Loucy (cell line): ENCODE results near the gene KIF26A.

Source experiments
- H2AFZ ChIP-seq: fragments of 200-600 bp; sonication (generic); 2 replicates; pipeline ENCODE4 v1.6.0; 2016; ENCODE audit warnings: antibody characterized with exemption, mild to moderate bottlenecking, low read length, moderate library complexity
- H3F3A ChIP-seq: fragments of 200-600 bp; 2 replicates; pipeline ENCODE4 v1.6.0; 2016; ENCODE audit warnings: antibody characterized with exemption, low read depth, mild to moderate bottlenecking
- H3K27me3 ChIP-seq: fragments of 200-600 bp; sonication (generic); 2 replicates; pipeline ENCODE4 v1.6.1; 2014; ENCODE audit warnings: low read length, mild to moderate bottlenecking; ENCODE audit not compliant: insufficient read depth, poor library complexity, severe bottlenecking
- H3K36me3 ChIP-seq: fragments of 200-600 bp; sonication (generic); 2 replicates; pipeline ENCODE4 v1.6.1; 2016; ENCODE audit warnings: low read length; ENCODE audit not compliant: insufficient read depth
- H3K4me1 ChIP-seq: fragments of 200-600 bp; sonication (generic); 2 replicates; pipeline ENCODE4 v1.5.1; 2014; ENCODE audit warnings: low read length, mild to moderate bottlenecking; ENCODE audit not compliant: insufficient read depth, poor library complexity, severe bottlenecking
- H3K4me2 ChIP-seq: fragments of 200-600 bp; sonication (generic); 2 replicates; pipeline ENCODE4 v1.6.0; 2014; ENCODE audit warnings: antibody characterized with exemption, low read length, low read depth, mild to moderate bottlenecking; ENCODE audit not compliant: poor library complexity, severe bottlenecking
- H3K4me3 ChIP-seq: fragments of 200-600 bp; sonication (generic); 2 replicates; pipeline ENCODE4 v1.5.1; 2014; ENCODE audit warnings: low read length, mild to moderate bottlenecking, mixed read lengths; ENCODE audit not compliant: poor library complexity, severe bottlenecking
- H3K79me2 ChIP-seq: fragments of 200-600 bp; sonication (generic); 2 replicates; pipeline ENCODE4 v1.6.1; 2014; ENCODE audit warnings: low read length; ENCODE audit not compliant: insufficient read depth
- H3K9ac ChIP-seq: fragments of 200-600 bp; sonication (generic); 2 replicates; pipeline ENCODE4 v1.6.0; 2014; ENCODE audit warnings: mild to moderate bottlenecking, low read depth, low read length, moderate library complexity; ENCODE audit not compliant: poor library complexity, severe bottlenecking
- H3K9me2 ChIP-seq: fragments of 200-600 bp; sonication (generic); replicated peaks from 2 replicates; pipeline ENCODE4 v1.6.1; 2016; ENCODE audit warnings: low read depth, low read length, mixed read lengths
- H3K9me3 ChIP-seq: fragments of 200-600 bp; sonication (generic); 2 replicates; pipeline ENCODE4 v1.6.1; 2014; ENCODE audit warnings: mild to moderate bottlenecking, antibody characterized with exemption, low read length, low read depth; ENCODE audit not compliant: insufficient read depth
- H4K20me1 ChIP-seq: fragments of 200-600 bp; sonication (generic); 2 replicates; pipeline ENCODE4 v1.6.0; 2014; ENCODE audit warnings: antibody characterized with exemption, low read length, mild to moderate bottlenecking; ENCODE audit not compliant: insufficient read depth, poor library complexity, severe bottlenecking
- EZH2phosphoT487 ChIP-seq: fragments of 200-600 bp; IDR thresholded peaks from 2 replicates; pipeline ENCODE4 v1.6.1; 2018; ENCODE audit warnings: antibody characterized with exemption, mild to moderate bottlenecking, moderate library complexity, borderline replicate concordance
- TF ChIP-seq, protein P1 (sequence below): fragments of 200-600 bp; sonication (generic); conservative IDR thresholded peaks from 2 replicates; pipeline ENCODE4 v1.5.1; 2014; ENCODE audit warnings: mild to moderate bottlenecking, antibody characterized with exemption, low read length

Gene KIF26A

DNA sequence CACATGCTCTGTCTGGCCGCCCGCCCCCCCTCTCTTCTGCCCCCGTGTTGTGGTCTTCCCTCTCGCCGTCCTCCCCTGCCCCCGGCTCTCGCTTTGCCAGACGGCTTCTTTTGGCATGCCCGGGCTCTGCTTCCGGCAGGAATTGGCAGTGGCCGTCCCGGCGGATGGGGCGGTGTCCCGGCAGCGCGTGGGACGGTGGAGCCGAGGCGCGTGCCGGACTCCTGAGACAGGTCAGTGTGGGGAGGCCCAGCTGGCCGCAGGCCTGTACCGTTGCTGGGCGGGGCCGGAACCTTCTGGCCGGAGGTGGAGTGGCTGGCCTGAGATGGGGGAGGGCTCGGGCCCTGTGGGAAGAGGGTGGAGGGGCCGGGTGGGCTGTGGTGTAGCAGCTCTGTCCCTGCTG is 17.1 kb downstream of the KIF26A start:
- H3K9me2 ChIP-seq = no peaks in the 10 kb centered on the region
- H3K9ac ChIP-seq = no peak overlapping the region
- no peaks in the 10 kb centered on the region for H3K27me3 ChIP-seq
- H3K79me2 ChIP-seq = no peaks in the 10 kb centered on the region
- no peaks in the 10 kb centered on the region for H3K4me1 ChIP-seq
- no peak overlapping the region for H2AFZ ChIP-seq
- H3F3A ChIP-seq = no peaks in the 10 kb centered on the region
- TF ChIP-seq EZH2phosphoT487 = no peak
- TF ChIP-seq, protein P1, sequence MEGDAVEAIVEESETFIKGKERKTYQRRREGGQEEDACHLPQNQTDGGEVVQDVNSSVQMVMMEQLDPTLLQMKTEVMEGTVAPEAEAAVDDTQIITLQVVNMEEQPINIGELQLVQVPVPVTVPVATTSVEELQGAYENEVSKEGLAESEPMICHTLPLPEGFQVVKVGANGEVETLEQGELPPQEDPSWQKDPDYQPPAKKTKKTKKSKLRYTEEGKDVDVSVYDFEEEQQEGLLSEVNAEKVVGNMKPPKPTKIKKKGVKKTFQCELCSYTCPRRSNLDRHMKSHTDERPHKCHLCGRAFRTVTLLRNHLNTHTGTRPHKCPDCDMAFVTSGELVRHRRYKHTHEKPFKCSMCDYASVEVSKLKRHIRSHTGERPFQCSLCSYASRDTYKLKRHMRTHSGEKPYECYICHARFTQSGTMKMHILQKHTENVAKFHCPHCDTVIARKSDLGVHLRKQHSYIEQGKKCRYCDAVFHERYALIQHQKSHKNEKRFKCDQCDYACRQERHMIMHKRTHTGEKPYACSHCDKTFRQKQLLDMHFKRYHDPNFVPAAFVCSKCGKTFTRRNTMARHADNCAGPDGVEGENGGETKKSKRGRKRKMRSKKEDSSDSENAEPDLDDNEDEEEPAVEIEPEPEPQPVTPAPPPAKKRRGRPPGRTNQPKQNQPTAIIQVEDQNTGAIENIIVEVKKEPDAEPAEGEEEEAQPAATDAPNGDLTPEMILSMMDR = no peak
- no peak overlapping the region for H3K4me2 ChIP-seq
- no peaks in the 10 kb centered on the region for H3K9me3 ChIP-seq
- H4K20me1 ChIP-seq = no peaks in the 10 kb centered on the region
- H3K36me3 ChIP-seq = no peaks in the 10 kb centered on the region
- no peak overlapping the region for H3K4me3 ChIP-seq

GRCh38 chr14:104156142-104156541 is 17.8 kb downstream of the KIF26A start:
- Histone ChIP-seq H3K79me2 (no peaks in the 10 kb centered on the region), H3K4me2 (no peak overlapping the region), H3K9me2 (no peaks in the 10 kb centered on the region), H4K20me1 (no peaks in the 10 kb centered on the region), H3K4me3 (no peak overlapping the region), H3K4me1 (no peaks in the 10 kb centered on the region), H3F3A (no peaks in the 10 kb centered on the region), H3K27me3 (no peaks in the 10 kb centered on the region), H2AFZ (no peak overlapping the region), H3K36me3 (no peaks in the 10 kb centered on the region), H3K9me3 (no peaks in the 10 kb centered on the region), H3K9ac (no peak overlapping the region)
- no peak for TF ChIP-seq EZH2phosphoT487
- TF ChIP-seq, protein P1 = no peak

DNA sequence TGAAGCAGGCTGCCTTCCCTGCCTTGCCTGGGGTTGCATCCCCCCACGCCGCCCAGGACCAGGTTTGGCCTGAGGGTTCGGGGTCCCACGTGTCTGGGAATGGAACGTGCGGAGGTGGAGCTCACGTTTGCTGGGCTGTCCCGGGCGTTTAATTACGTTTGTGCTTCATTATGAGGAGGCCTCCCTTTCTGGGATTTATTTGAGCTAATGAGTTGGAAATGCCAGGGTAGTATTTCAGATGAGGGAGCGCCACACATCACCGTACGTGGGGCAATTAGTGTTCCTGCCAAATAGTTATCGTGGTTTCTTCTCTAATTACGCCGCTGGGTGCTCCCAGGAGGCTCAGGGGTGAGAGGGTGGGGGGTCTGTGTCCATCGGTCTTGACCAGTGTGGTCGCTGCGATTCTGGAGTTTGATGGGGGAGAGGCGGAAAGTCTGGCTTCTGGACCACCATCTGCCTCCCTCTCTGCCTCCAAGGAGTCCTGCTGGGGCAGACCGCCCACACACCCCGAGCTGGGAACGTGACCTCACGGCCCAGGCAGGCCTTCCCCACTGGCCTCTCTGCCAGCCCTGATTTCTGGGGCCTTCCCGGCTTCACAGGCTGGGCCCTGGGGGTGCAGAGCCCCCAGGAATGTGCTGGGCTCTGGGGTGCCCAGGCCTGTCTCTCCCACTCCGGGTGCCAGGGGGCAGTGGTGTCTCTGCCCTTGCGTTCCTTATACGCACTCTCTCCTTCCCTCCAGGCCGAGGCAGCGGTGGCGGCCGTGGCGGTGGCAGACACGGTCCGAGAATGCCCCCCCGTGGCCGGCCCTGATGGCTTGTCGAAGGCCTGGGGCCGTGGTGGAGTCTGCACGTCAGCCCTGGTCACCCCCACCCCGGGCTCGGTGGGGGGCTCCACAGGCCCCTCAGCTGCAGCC is 18.9 kb downstream of the KIF26A start:
- no peak overlapping the region for H3K4me2 ChIP-seq
- H3K9me3 ChIP-seq = no peaks in the 10 kb centered on the region
- H3K4me3 ChIP-seq = no peak overlapping the region
- H3K27me3 ChIP-seq = no peaks in the 10 kb centered on the region
- no peak overlapping the region for H3K9ac ChIP-seq
- no peaks in the 10 kb centered on the region for H3K4me1 ChIP-seq
- no peaks in the 10 kb centered on the region for H4K20me1 ChIP-seq
- H2AFZ ChIP-seq = no peak overlapping the region
- H3K9me2 ChIP-seq = no peaks in the 10 kb centered on the region
- H3F3A ChIP-seq = no peaks in the 10 kb centered on the region
- TF ChIP-seq, protein P1 = no peak
- no peak for TF ChIP-seq EZH2phosphoT487
- no peaks in the 10 kb centered on the region for H3K79me2 ChIP-seq
- H3K36me3 ChIP-seq = no peaks in the 10 kb centered on the region
